ENCODE data around the gene GAB1.

Gene GAB1

GRCh38 chr4:143336781-143337599, at the start of gene GAB1:
Gene GAB1, plus strand, starts transcription at chr4:143336876. Its CDS starts 313 bp downstream, at chr4:143337189.
- peak; percentile 81 for DNase-seq

GRCh38 chr4:143287572-143287923, 49.1 kb upstream of the GAB1 start:
- peak; percentile 27 for DNase-seq

- DNase-seq: no peak
These were observed 48.5 kb upstream of the GAB1 start for GRCh38 chr4:143288171-143288570.

- DNase-seq: no peak
These were observed 47.3 kb upstream of the GAB1 start for GRCh38 chr4:143289370-143289769.

- peak; percentile 21 for DNase-seq
These were observed 45.4 kb upstream of the GAB1 start for GRCh38 chr4:143291314-143291713.

- no peak for DNase-seq
These were observed 43.8 kb upstream of the GAB1 start for GRCh38 chr4:143292858-143293257.

GRCh38 chr4:143294310-143294709, 42.4 kb upstream of the GAB1 start:
- no peak for DNase-seq

GRCh38 chr4:143294710-143295275, 41.9 kb upstream of the GAB1 start:
- no peak for DNase-seq

- DNase-seq: no peak
These were observed 40.1 kb upstream of the GAB1 start for GRCh38 chr4:143296397-143297067.

- no peak for DNase-seq
These were observed 35.8 kb upstream of the GAB1 start for GRCh38 chr4:143300860-143301259.

GRCh38 chr4:143302536-143302935, 34.1 kb upstream of the GAB1 start:
- DNase-seq: no peak

- DNase-seq: no peak
These were observed 29.9 kb upstream of the GAB1 start for GRCh38 chr4:143306788-143307187.

- no peak for DNase-seq
These were observed 29.1 kb upstream of the GAB1 start for GRCh38 chr4:143307531-143307930.

GRCh38 chr4:143308377-143308776, 28.3 kb upstream of the GAB1 start:
- DNase-seq: no peak

GRCh38 chr4:143311924-143312323, 24.8 kb upstream of the GAB1 start:
- no peak for DNase-seq

- DNase-seq: no peak
These were observed 23.2 kb upstream of the GAB1 start for GRCh38 chr4:143313521-143313920.

- DNase-seq: no peak
These were observed 22.7 kb upstream of the GAB1 start for GRCh38 chr4:143313996-143314395.

- DNase-seq: no peak
These were observed 16.6 kb upstream of the GAB1 start for GRCh38 chr4:143320113-143320512.

- DNase-seq: no peak
These were observed 9.9 kb upstream of the GAB1 start for GRCh38 chr4:143326735-143327134.

GRCh38 chr4:143329985-143330384, 6.7 kb upstream of the GAB1 start:
- DNase-seq: no peak

GRCh38 chr4:143335979-143336780, 496 bp upstream of the GAB1 start:
- peak; percentile 88 for DNase-seq

GRCh38 chr4:143337600-143338287, 1.1 kb downstream of the GAB1 start:
- peak; percentile 42 for DNase-seq

GRCh38 chr4:143338313-143338712, 1.6 kb downstream of the GAB1 start:
- DNase-seq: peak; percentile 54

Measured in NCI-H82 (cell line).